ENCODE data around the gene TEX13A. TPM values are rescaled to one million over a fixed set of nuclear protein-coding genes. Genes with fewer than 3 reads are reported as not detected.

Gene TEX13A
- total RNA-seq, 1 donor from 2014 or later, result not detected

DNA sequence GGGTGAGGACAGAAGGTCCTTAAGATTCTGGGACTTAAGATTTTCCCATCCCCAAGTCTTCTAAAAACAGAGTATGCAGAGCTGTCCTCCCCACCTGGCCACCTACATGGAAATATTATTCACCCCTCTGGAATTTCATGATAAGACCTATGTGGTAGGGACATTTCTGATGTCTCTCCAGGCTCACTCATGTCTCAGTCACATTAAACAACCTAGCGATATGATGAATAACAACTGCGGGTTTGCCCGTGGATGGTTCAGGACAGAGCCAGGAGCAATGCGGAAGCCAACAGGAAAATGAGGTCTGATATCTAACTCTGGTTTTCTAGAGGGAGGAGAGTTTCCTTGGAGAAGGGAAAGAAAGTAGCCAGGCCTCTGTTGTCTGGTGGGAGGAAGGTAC lies 47.4 kb downstream of the TEX13A start:
- intact Hi-C loops (cut with micrococcal nuclease), result no loop called here

Measured in T-helper 2 cell treated with Interferon-gamma antibody and Interleukin-4, amounts not matched to agents 100 ng/mL and 5 ng/mL, for 36 hours (primary cell).